HUES6 (cell line): ENCODE results near the gene VDAC1.
"Not testable (repeated sequence)": the region's sequence is repeated elsewhere in the genome, so short reads cannot be mapped to it uniquely, and the experiment has no call there.

Experiments
- H3K27ac ChIP-seq: 2 replicates; pipeline ENCODE4 v1.7.0; 2013; ENCODE audit warnings: low read depth, mild to moderate bottlenecking, low read length, inconsistent platforms
- H3K27me3 ChIP-seq: 2 replicates; pipeline ENCODE4 v1.6.1; 2013; ENCODE audit warnings: low read length; ENCODE audit not compliant: control insufficient read depth, insufficient read depth
- H3K36me3 ChIP-seq: 2 replicates; pipeline ENCODE4 v1.6.1; 2013; ENCODE audit warnings: low read length; ENCODE audit not compliant: control insufficient read depth, insufficient read depth
- H3K4me1 ChIP-seq: 2 replicates; pipeline ENCODE4 v1.6.1; 2013; ENCODE audit warnings: low read length; ENCODE audit not compliant: control insufficient read depth, insufficient read depth
- H3K4me3 ChIP-seq: 2 replicates; pipeline ENCODE4 v1.5.1; 2013; ENCODE audit warnings: low read depth, low read length
- H3K9ac ChIP-seq: one replicate; pipeline ENCODE4 v1.6.1; 2013; ENCODE audit warnings: mild to moderate bottlenecking, low read length
- H3K9me3 ChIP-seq: 2 replicates; pipeline ENCODE4 v1.6.1; 2013; ENCODE audit warnings: low read depth, low read length; ENCODE audit not compliant: control insufficient read depth, insufficient read depth

VDAC1 gene

DNA sequence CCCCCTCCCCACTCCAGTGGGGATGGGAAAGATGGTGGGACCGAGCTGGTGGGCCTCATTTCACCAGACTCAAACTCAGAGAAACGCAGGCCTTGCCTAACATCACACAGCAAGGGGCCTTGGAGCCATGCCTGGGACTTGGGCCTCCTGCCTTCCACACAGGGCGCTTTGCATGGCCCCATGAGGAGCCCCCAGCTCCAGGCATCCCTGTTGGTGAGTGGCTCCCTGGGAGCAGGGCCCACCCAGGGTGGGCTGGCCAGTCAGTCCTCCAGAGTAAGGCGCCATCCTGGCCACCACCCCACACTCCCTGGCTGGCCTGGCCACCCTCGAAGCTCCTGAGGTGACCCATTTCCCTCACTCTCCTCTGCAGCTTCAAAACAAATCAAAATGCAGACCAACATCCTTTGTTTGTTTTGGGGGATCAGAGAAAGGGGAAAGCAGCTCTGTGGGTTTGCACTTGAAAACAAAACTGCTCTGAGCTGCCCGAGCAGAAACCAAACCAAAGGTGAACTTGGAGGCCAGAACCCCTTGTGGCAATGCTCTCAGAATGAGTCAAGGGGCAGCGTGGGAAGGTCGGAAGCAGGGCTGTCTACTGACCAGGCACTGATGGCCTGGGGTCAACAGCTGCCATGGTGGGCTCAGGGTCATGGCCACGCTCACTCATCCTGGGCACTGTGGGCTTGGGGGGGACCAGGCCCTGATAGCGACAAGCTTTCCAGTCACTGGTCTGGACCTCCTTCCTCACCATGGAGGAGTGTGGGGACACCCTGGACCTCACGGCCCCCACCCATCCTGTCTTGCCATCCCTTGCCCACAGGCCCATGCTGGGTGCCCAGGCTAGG is 37.0 kb upstream of the VDAC1 start:
- Histone ChIP-seq H3K27ac (no peak overlapping the region), H3K9me3 (no peaks in the 10 kb centered on the region), H3K4me1 (peaks cover 9% of the 10 kb centered on the region), H3K4me3 (no peak overlapping the region), H3K27me3 (0 out of 2 replicates have a peak, but pooled peaks cover 3% of the 10 kb centered on the region), H3K9ac (no peak overlapping the region), H3K36me3 (no peaks in the 10 kb centered on the region)

DNA sequence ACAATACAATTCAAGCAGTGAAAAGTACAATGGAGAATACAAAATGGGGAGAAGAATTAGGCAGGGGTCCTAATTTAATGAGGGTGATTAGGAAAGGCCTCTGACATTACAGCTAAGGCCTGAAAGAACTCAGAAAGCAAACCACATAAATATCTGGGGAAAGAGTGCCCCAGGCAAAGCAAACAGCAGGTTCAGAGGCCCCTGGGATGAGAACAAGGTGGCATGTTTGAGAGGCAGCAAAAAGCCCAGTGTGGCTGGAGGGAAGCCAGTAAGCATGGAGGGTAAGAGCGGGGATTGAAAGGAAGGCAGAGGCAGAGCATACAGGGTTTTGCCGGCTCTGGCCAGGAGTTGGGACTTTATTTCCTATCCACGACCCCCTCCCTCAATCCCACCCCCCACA is 33.4 kb upstream of the VDAC1 start:
- no peak overlapping the region for H3K4me3 ChIP-seq
- no peak overlapping the region for H3K9ac ChIP-seq
- peaks cover 3% of the 10 kb centered on the region; the same call in 1 of the 2 replicates for H3K4me1 ChIP-seq
- no peaks in the 10 kb centered on the region for H3K9me3 ChIP-seq
- no peak overlapping the region for H3K27ac ChIP-seq
- no peaks in the 10 kb centered on the region for H3K27me3 ChIP-seq
- H3K36me3 ChIP-seq = no peaks in the 10 kb centered on the region

DNA sequence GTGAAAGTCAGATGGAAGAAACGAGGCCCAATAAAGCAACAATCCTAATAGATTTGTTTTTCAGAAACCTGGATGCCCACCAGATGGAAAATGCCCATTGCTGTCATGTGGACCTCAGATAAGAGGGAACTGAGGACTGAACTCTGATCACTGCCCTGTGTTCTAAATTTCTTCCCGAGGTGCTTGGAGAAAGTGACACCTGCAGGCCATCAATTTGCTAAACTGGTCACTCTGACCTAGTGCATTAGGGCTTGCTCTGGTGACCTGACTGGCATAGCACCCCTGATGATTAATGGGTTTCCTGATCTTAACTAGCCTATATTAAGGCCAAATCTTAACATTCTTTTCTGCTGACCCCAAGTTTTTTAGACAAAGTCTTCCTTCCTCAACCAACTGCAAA is 32.4 kb upstream of the VDAC1 start:
- Histone ChIP-seq H3K9ac (no peak overlapping the region), H3K27me3 (no peaks in the 10 kb centered on the region), H3K9me3 (no peaks in the 10 kb centered on the region), H3K36me3 (no peaks in the 10 kb centered on the region), H3K4me1 (peaks cover 3% of the 10 kb centered on the region; the same call in 1 of the 2 replicates), H3K4me3 (no peak overlapping the region), H3K27ac (no peak overlapping the region)

DNA sequence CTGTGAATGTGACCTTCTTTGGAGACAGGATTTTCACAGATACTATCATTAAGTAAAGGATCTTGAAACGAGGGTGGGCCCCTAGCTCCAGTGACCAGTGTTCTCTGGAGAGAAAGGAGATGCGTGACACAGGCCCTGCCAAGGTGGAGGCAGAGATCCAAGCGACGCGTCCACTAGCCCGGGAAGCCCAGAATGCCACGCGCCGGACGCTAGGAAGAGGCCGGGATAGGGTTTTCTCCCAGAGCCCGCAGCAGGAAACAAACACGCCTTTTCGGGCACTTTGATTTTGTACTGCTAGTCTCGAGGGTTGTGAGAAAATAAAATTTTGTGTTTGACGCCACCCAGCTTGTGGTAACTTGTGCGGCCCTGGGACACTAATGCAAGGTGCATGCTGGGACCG is 29.6 kb upstream of the VDAC1 start:
- no peaks in the 10 kb centered on the region for H3K9me3 ChIP-seq
- no peak overlapping the region for H3K9ac ChIP-seq
- H3K4me1 ChIP-seq = peaks cover 3% of the 10 kb centered on the region; the same call in 1 of the 2 replicates
- H3K27me3 ChIP-seq = no peaks in the 10 kb centered on the region
- no peak overlapping the region for H3K27ac ChIP-seq
- no peaks in the 10 kb centered on the region for H3K36me3 ChIP-seq
- no peak overlapping the region for H3K4me3 ChIP-seq

DNA sequence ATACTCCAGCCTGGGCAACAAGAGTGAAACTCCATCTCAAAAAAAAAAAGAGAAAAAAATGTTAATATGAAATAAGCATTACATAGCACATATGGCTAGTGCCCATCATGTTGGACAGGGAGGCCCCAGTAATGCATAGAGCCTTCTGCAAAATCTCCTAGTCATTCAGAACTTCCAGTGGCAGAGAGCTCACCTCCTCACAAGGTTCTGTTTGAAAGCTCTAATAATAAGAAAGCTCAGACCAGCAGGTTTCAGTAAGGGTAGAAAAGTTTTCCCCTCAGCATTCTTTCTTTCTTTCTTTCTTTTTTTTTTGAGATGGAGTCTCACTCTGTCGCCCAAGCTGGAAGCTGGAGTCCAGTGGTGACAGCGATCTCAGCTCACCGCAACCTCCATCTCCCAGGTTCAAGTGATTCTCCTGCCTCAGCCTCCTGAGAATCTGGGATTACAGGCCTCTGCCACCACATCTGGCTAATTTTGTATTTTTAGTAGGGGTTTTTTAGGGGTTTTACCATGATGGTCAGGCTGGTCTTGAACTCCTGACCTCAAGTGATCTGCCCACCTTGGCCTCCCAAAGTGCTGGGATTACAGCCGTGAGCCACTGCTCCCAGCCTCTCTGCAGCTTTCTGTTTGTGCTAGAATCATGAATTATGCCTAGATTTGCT is 25.7 kb upstream of the VDAC1 start:
- H3K27ac ChIP-seq, H3K9me3 ChIP-seq, H3K9ac ChIP-seq, H3K4me3 ChIP-seq, H3K27me3 ChIP-seq, H3K4me1 ChIP-seq, H3K36me3 ChIP-seq: not testable (repeated sequence)

DNA sequence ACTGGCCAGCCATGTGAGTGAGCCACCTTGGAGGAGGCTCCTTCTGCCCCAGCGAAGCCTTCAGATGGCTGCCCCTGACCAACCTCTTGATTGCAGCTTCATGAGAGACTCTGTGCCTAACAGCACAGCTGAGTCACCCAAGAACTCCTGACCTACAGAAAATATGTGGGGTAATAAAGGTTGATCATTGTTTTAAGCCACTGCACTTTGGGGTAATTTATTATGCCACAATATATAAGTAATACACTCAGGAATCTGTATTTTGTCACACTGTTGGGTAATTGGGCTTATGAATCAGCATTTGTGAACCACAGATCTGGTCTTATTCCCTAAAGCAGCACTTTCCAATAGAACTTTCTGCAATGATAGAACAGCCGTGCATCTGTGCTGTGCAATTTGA is 24.4 kb upstream of the VDAC1 start:
- Histone ChIP-seq H3K27ac (no peak overlapping the region), H3K4me3 (no peak overlapping the region), H3K9me3 (no peaks in the 10 kb centered on the region), H3K36me3 (no peaks in the 10 kb centered on the region), H3K9ac (no peak overlapping the region), H3K4me1 (0 out of 2 replicates have a peak, but pooled peaks cover 8% of the 10 kb centered on the region), H3K27me3 (no peaks in the 10 kb centered on the region)

DNA sequence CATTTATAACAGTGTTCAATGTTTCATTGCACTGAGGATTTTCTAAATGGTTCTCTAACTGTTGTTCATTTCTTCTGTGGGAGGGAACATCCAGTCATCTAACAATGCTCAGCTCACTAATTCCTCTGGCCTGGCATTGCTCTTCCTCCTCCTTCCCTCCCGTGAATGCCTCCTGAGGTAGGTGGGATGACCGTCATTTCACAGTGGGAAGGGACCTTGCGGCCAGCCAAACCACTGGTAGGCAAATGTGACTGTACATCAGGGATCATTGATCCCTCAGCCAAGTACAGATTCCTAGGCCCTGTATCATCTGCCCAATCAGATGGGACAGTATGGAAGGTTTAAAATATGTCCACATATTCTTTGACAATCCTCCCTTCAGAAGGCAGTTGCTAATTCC is 23.7 kb upstream of the VDAC1 start:
- Histone ChIP-seq H3K9ac (no peak overlapping the region), H3K27me3 (no peaks in the 10 kb centered on the region), H3K4me3 (no peak overlapping the region), H3K36me3 (no peaks in the 10 kb centered on the region), H3K4me1 (0 out of 2 replicates have a peak, but pooled peaks cover 8% of the 10 kb centered on the region), H3K27ac (no peak overlapping the region), H3K9me3 (no peaks in the 10 kb centered on the region)

DNA sequence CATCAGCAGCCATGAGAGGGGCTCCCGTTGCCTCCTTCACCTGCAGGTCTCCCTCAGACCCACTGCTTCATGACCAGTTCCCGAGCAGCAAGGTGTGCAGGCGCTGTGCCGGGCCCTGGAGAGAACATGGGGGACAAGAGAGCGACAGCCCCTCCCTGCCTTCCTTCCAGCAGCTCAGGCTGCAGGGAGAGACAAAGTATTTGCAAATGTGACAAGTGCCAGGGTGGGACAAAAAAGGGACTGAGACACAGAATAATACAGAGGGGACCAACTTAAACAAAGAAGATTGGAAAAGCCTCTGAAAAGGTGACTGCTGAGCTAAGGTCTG is 22.5 kb upstream of the VDAC1 start:
- no peaks in the 10 kb centered on the region for H3K9me3 ChIP-seq
- no peaks in the 10 kb centered on the region for H3K27me3 ChIP-seq
- H3K27ac ChIP-seq = no peak overlapping the region
- H3K4me1 ChIP-seq = 0 out of 2 replicates have a peak, but pooled peaks cover 8% of the 10 kb centered on the region
- no peaks in the 10 kb centered on the region for H3K36me3 ChIP-seq
- no peak overlapping the region for H3K4me3 ChIP-seq
- H3K9ac ChIP-seq = no peak overlapping the region

DNA sequence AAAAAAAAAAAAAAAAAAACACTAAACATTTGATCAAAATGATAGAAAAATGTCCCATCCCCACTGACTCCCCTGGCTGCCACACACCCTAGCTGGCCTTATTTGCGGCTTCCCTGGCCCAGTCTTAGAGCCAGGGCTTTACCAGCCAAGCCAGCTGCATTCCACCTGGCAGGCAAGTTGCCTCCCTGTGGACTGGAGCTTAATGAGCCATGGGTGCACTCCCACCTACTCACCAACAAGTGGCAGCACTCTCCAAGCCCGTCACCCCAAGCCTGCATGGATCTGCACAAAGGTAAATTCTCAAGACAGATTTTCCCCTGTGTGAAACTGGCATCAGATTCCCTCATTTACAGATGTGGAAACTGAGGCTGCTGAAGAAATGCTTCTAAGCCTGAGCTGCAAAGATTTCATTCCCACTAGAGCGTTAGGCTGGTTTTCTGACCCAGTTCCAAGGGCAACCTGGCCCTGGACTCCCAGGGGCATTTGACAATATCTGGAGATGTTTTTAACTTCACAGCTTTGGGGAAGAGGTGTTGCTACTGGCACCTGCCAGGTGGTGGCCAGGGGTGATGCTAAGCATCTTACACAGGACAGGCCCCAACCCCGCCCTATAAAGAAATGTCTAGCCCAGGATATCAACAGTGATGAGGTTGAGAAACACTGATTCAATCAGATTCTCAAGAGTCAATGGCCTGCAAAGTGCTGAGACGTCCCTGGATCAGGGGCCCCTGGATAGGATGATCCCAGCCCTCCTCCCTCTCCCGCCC is 21.9 kb upstream of the VDAC1 start:
- H3K9ac ChIP-seq = no peak overlapping the region
- 0 out of 2 replicates have a peak, but pooled peaks cover 8% of the 10 kb centered on the region for H3K4me1 ChIP-seq
- no peaks in the 10 kb centered on the region for H3K27me3 ChIP-seq
- no peak overlapping the region for H3K27ac ChIP-seq
- H3K4me3 ChIP-seq = no peak overlapping the region
- no peaks in the 10 kb centered on the region for H3K36me3 ChIP-seq
- H3K9me3 ChIP-seq = no peaks in the 10 kb centered on the region

DNA sequence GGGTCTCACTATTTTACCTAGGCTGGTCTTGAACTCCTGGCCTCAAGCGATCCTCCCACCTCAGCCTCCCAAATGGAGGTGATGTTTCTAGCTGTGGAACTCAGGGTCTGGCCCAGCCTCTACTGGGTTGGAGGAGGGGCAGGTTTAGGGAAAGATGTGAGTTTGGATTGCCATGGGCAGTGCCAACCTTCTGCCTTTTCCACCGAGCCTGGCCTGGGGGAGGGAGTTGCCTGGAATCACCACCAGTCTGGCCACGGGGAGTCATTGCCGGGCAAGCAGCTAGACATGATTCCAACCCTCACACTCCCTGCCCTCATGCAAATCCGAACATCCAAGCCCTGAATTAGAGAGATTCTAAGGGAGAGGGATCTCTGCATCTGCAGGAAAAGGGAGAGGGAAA is 21.0 kb upstream of the VDAC1 start:
- H3K27me3 ChIP-seq = no peaks in the 10 kb centered on the region
- 0 out of 2 replicates have a peak, but pooled peaks cover 8% of the 10 kb centered on the region for H3K4me1 ChIP-seq
- no peaks in the 10 kb centered on the region for H3K9me3 ChIP-seq
- no peak overlapping the region for H3K9ac ChIP-seq
- no peak overlapping the region for H3K4me3 ChIP-seq
- H3K27ac ChIP-seq = no peak overlapping the region
- H3K36me3 ChIP-seq = no peaks in the 10 kb centered on the region

DNA sequence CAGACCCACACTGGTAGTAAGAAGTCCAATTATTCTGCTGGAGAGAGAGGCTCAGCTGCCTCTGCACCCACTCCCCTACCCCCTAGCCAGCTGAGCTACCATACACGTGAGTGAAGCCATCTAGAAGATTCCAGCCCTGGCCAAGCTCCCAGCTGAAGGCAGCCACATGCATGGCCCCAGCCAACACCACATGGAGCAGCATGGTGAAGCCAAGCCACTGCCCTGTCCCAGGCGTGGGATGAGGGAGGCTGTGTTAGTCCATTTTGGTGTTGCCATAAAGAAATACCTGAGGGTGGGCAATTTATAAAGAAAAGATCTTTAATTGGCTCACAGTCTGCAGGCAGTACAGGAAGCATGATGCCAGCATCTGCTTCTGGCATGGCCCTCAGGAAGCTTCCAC is 20.0 kb upstream of the VDAC1 start:
- Histone ChIP-seq H3K27ac (no peak overlapping the region), H3K9me3 (no peaks in the 10 kb centered on the region), H3K4me1 (peaks cover 11% of the 10 kb centered on the region), H3K36me3 (no peaks in the 10 kb centered on the region), H3K9ac (no peak overlapping the region), H3K4me3 (no peak overlapping the region), H3K27me3 (no peaks in the 10 kb centered on the region)
